Fibroblast of skin of abdomen (primary cell): ENCODE data around the gene EFHD2.
"Not testable (repeated sequence)": the region's sequence is repeated elsewhere in the genome, so short reads cannot be mapped to it uniquely, and the experiment has no call there.

Experiments used
- DNase-seq: peaks from one replicate; pipeline ENCODE4 v3.0.0-alpha.2; 2013

The EFHD2 gene

GRCh38 chr1:15412175-15412800 lies 2.6 kb downstream of the EFHD2 start:
- DNase-seq: no peak

- no peak for DNase-seq
These were observed 3.2 kb downstream of the EFHD2 start for GRCh38 chr1:15412843-15413242.

GRCh38 chr1:15413563-15414444 lies 4.1 kb downstream of the EFHD2 start:
- no peak for DNase-seq

- DNase-seq: no peak
These were observed 4.8 kb downstream of the EFHD2 start for GRCh38 chr1:15414445-15414983.

GRCh38 chr1:15417059-15417934 lies 7.6 kb downstream of the EFHD2 start:
- peak; percentile 60 for DNase-seq

GRCh38 chr1:15418806-15419515 lies 9.3 kb downstream of the EFHD2 start:
- DNase-seq: peak; percentile 14

- DNase-seq: no peak
These were observed 11.3 kb downstream of the EFHD2 start for GRCh38 chr1:15420853-15421465.

GRCh38 chr1:15422871-15423270 lies 13.2 kb downstream of the EFHD2 start:
- no peak for DNase-seq

GRCh38 chr1:15423355-15424077 lies 13.8 kb downstream of the EFHD2 start:
- DNase-seq: no peak

- no peak for DNase-seq
These were observed 14.5 kb downstream of the EFHD2 start for GRCh38 chr1:15424146-15424667.

GRCh38 chr1:15424981-15425380 lies 15.3 kb downstream of the EFHD2 start:
- no peak for DNase-seq

- DNase-seq: no peak
These were observed 15.8 kb downstream of the EFHD2 start for GRCh38 chr1:15425521-15425920.

- no peak for DNase-seq
These were observed 16.3 kb downstream of the EFHD2 start for GRCh38 chr1:15425958-15426357.

GRCh38 chr1:15426492-15427279 lies 17.0 kb downstream of the EFHD2 start:
- DNase-seq: peak; percentile 28

GRCh38 chr1:15427280-15427666 lies 17.6 kb downstream of the EFHD2 start:
- no peak for DNase-seq

- DNase-seq: not testable (repeated sequence)
These were observed 18.6 kb downstream of the EFHD2 start for GRCh38 chr1:15428252-15428651.

- DNase-seq: no peak
These were observed 19.2 kb downstream of the EFHD2 start for GRCh38 chr1:15428815-15429435.

- DNase-seq: no peak
These were observed 20.0 kb downstream of the EFHD2 start for GRCh38 chr1:15429701-15430149.
